GM13976 (cell line): ENCODE results near the gene RCHY1.

Experiments used
- DNase-seq: peaks from one replicate; pipeline ENCODE4 v3.0.0; 2012; ENCODE audit warnings: low spot score
- in situ Hi-C: fragments of 300-500 bp; cut with MboI; formaldehyde crosslinking; loops from one replicate; pipeline ENCODE4 v1.12.0; 2022; ENCODE audit warnings: low sequenced_read_pairs, mixed read lengths, inconsistent platforms; ENCODE audit not compliant: unreplicated experiment
- TF ChIP-seq, protein P1 (sequence below): IDR thresholded peaks from 2 replicates; pipeline ENCODE4 v1.5.1; 2012; ENCODE audit warnings: borderline replicate concordance, mild to moderate bottlenecking; ENCODE audit not compliant: insufficient read depth; ENCODE audit errors: extremely low read depth, missing control alignments, control extremely low read depth

The RCHY1 gene

GRCh38 chr4:75498041-75498440, 16.2 kb downstream of the RCHY1 start:
- no peak for DNase-seq
- TF ChIP-seq, protein P1, sequence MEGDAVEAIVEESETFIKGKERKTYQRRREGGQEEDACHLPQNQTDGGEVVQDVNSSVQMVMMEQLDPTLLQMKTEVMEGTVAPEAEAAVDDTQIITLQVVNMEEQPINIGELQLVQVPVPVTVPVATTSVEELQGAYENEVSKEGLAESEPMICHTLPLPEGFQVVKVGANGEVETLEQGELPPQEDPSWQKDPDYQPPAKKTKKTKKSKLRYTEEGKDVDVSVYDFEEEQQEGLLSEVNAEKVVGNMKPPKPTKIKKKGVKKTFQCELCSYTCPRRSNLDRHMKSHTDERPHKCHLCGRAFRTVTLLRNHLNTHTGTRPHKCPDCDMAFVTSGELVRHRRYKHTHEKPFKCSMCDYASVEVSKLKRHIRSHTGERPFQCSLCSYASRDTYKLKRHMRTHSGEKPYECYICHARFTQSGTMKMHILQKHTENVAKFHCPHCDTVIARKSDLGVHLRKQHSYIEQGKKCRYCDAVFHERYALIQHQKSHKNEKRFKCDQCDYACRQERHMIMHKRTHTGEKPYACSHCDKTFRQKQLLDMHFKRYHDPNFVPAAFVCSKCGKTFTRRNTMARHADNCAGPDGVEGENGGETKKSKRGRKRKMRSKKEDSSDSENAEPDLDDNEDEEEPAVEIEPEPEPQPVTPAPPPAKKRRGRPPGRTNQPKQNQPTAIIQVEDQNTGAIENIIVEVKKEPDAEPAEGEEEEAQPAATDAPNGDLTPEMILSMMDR = no peak
- in situ Hi-C loops = no loop called here

GRCh38 chr4:75497133-75497532, 17.1 kb downstream of the RCHY1 start:
- no peak for DNase-seq
- TF ChIP-seq, protein P1 = no peak
- in situ Hi-C loops = no loop called here

- no peak for DNase-seq
- in situ Hi-C loops = no loop called here
- TF ChIP-seq, protein P1 = no peak
Observed at GRCh38 chr4:75496406-75496805, 17.8 kb downstream of the RCHY1 start.

- TF ChIP-seq, protein P1 = no peak
- in situ Hi-C loops = no loop called here
- no peak for DNase-seq
Observed at GRCh38 chr4:75495476-75495875, 18.7 kb downstream of the RCHY1 start.

GRCh38 chr4:75494563-75494962, 19.6 kb downstream of the RCHY1 start:
- in situ Hi-C loops = no loop called here
- TF ChIP-seq, protein P1 = no peak
- no peak for DNase-seq

DNA sequence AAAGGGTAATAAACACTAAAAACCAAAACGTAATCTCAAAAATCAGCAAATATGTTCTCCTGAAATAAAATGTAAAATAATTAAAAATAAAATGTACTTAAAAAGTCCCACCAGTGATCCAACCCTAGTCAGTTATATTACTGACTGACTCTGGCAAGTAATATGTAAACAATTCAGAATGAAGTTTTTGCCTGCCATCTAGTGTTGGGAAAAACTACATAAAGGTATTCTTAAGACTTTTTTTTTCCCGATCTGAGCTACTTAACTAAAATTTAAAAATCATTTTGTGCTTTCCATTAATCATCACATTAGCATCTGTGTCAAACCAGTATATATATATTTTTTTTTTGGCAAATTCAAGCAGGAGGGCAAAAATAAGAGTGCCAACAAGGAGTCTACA, 24.0 kb downstream of the RCHY1 start:
- DNase-seq = no peak
- TF ChIP-seq, protein P1 = no peak
- in situ Hi-C loops = no loop called here

- DNase-seq = no peak
- TF ChIP-seq, protein P1 = no peak
- in situ Hi-C loops = no loop called here
Observed at GRCh38 chr4:75484190-75484589, 30.0 kb downstream of the RCHY1 start.
